Nephron (organoid): Measurements from ENCODE around the gene UFSP1.

Experiments
- H3K27ac Mint-ChIP-seq, 3 experiments: 2 replicates each; pipeline ENCODE4 v1.8.0; 2020; ENCODE audit warnings: mixed read lengths in 3 of 3, mild to moderate bottlenecking in 2 of 3, moderate library complexity in 1 of 3
- H3K27me3 Mint-ChIP-seq: 2 replicates; pipeline ENCODE4 v1.8.0; 2021; ENCODE audit warnings: low read depth, mild to moderate bottlenecking, moderate library complexity, mixed read lengths
- H3K36me3 Mint-ChIP-seq: 2 replicates; pipeline ENCODE4 v1.8.0; 2020; ENCODE audit warnings: low read depth, mixed read lengths
- H3K4me1 Mint-ChIP-seq: 2 replicates; pipeline ENCODE4 v1.8.0; 2020; ENCODE audit warnings: mixed read lengths
- H3K4me3 Mint-ChIP-seq, 3 experiments: 2 replicates each; pipeline ENCODE4 v1.8.0; 2020; ENCODE audit warnings: mild to moderate bottlenecking in 3 of 3, mixed read lengths in 3 of 3, moderate library complexity in 2 of 3
- H3K9me3 Mint-ChIP-seq: 2 replicates; pipeline ENCODE4 v1.8.0; 2020; ENCODE audit warnings: mixed read lengths
- TF ChIP-seq, protein P1 (sequence below), 3 experiments: fragments of 200-600 bp; sonication (generic); IDR thresholded peaks; one replicate each; pipeline ENCODE4 v1.5.0; 2021; ENCODE audit warnings: antibody characterized with exemption in 3 of 3; ENCODE audit not compliant: unreplicated experiment in 3 of 3

The UFSP1 gene

DNA sequence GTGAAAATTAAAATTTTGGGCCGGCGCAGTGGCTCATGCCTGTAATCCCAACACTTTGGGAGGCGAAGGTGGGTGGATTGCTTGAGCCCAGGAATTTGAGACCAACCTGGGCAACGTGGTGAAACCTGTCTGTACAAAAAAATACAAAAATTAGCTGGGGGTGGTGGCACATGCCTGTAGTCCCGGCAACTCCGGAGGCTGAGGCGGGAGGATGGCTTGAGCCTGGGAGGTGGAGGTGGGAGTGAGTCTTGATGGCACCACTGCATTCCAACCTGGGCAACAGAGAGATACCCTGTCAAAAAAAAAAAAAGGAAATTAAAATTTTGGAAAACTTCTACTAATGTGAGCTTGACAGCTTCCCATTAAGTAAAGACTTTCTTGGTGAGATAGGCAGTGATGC is 11.5 kb downstream of the UFSP1 start:
- TF ChIP-seq, protein P1, sequence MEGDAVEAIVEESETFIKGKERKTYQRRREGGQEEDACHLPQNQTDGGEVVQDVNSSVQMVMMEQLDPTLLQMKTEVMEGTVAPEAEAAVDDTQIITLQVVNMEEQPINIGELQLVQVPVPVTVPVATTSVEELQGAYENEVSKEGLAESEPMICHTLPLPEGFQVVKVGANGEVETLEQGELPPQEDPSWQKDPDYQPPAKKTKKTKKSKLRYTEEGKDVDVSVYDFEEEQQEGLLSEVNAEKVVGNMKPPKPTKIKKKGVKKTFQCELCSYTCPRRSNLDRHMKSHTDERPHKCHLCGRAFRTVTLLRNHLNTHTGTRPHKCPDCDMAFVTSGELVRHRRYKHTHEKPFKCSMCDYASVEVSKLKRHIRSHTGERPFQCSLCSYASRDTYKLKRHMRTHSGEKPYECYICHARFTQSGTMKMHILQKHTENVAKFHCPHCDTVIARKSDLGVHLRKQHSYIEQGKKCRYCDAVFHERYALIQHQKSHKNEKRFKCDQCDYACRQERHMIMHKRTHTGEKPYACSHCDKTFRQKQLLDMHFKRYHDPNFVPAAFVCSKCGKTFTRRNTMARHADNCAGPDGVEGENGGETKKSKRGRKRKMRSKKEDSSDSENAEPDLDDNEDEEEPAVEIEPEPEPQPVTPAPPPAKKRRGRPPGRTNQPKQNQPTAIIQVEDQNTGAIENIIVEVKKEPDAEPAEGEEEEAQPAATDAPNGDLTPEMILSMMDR (IDR thresholded peaks at IDR 0.05; ENCODE audit: unreplicated experiment in 3 of 3): no peak
- H3K36me3 Mint-ChIP-seq: peaks cover 85% of the 10 kb centered on the region
- H3K27ac Mint-ChIP-seq: peak overlapping the region in 1 of 3 experiments; percentile 31
- no peaks in the 10 kb centered on the region for H3K27me3 Mint-ChIP-seq
- H3K9me3 Mint-ChIP-seq: no peaks in the 10 kb centered on the region
- peaks cover 48% of the 10 kb centered on the region for H3K4me1 Mint-ChIP-seq
- peak overlapping the region in 2 of 3 experiments; percentile 18 to 65 for H3K4me3 Mint-ChIP-seq

DNA sequence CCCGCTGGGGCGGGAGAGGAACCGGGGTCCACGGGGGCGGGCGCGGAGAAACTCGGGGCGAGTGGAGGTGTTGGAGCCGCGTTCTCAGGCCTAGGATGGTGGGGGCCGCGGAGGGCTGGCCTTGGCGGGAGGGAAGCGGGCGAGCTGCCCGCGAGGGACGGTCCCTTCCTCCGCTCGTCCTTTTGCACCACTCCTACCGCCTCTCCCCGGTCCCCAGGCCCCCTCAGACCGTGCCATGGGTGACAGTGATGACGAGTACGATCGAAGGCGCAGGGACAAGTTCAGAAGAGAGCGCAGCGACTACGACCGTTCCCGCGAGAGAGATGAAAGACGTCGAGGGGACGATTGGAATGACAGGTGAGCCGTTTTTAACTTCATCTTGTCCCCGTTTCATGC is 14.2 kb downstream of the UFSP1 start:
- H3K4me1 Mint-ChIP-seq: peaks cover 47% of the 10 kb centered on the region

DNA sequence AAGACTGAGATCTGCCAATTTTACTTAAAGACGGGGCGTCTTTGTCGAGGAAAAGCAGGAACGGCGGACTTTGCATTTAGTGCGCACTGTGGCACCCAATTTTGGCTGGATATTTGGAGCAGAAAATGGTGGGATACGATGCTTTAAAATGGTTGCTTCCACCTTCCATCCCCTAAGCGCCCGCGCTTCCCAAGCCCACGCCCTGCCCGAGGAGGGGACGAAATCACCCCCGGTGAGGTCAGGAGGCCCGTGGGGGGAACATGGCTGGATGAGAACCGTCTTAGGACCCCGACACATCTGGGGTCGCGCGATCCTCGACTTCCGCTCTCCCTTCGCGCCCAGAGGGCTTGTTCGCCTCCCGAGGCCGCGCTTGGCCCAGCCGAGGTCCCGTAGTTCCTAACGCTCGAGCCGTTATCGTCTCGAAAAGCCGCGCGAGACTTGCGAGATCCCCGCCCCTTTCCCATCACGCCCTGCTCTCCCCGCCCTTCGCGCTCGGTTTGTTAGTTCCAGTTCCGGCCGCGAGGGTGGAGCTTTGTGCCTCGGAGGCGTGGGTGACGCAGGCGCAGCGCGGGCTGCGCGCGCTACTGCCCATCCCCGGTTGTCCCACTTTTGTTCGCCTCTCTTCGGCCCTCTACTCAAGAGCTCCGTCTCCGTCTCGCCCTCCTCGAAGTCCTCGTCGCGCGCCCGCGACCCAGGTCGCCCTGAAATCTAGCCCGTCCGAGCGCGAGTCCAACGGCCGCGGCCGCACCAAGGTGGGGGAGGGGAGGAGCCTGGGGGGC is 14.7 kb downstream of the UFSP1 start, which contains the start of gene SRRT:
SRRT (plus strand) TSS at position 527 of the 779 bp plus-strand sequence. CDS start 488 bp downstream, outside the sequence.
- TF ChIP-seq, protein P1 (IDR thresholded peaks at IDR 0.05; ENCODE audit: unreplicated experiment in 3 of 3): peak; percentile 45 to 53 (median 49)
- peaks cover 73% of the 10 kb centered on the region for H3K36me3 Mint-ChIP-seq
- no peaks in the 10 kb centered on the region for H3K27me3 Mint-ChIP-seq
- peaks cover 44% of the 10 kb centered on the region for H3K4me1 Mint-ChIP-seq
- no peaks in the 10 kb centered on the region for H3K9me3 Mint-ChIP-seq
- H3K27ac Mint-ChIP-seq: peak within 1 kb of the TSS; percentile 99 to 100 (median 99)
- H3K4me3 Mint-ChIP-seq: peak within 1 kb of the TSS; percentile 97 to 99 (median 99)

More for the DNA sequence above, 14.2 kb downstream of the UFSP1 start:
- Mint-ChIP-seq H3K9me3 (no peaks in the 10 kb centered on the region), H3K36me3 (peaks cover 77% of the 10 kb centered on the region), H3K27ac (peak overlapping the region; percentile 99 to 100 (median 99)), H3K27me3 (no peaks in the 10 kb centered on the region), H3K4me3 (peak overlapping the region; percentile 97 to 99 (median 99))
- TF ChIP-seq, protein P1 (IDR thresholded peaks at IDR 0.05; ENCODE audit: unreplicated experiment in 3 of 3): no peak

DNA sequence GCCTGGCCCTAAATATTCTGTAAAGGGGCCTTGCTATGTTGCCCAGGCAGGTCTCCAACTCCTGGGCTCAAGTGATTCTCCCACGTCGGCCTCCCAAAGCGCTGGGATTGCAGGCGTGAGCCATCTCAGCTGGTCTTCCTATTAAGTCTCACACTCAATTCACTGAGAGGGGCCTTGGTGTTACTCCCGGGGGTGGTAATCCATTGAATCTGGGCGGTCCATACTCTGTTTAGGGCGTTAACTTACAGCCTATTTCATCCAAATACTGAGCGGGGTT is 15.3 kb downstream of the UFSP1 start:
- TF ChIP-seq, protein P1 (IDR thresholded peaks at IDR 0.05; ENCODE audit: unreplicated experiment in 3 of 3): no peak
- H3K9me3 Mint-ChIP-seq: no peaks in the 10 kb centered on the region
- H3K4me1 Mint-ChIP-seq: peaks cover 41% of the 10 kb centered on the region
- peak overlapping the region; percentile 99 to 100 (median 99) for H3K27ac Mint-ChIP-seq
- H3K4me3 Mint-ChIP-seq: peak overlapping the region; percentile 97 to 99 (median 99)
- H3K36me3 Mint-ChIP-seq: peaks cover 67% of the 10 kb centered on the region
- no peaks in the 10 kb centered on the region for H3K27me3 Mint-ChIP-seq

DNA sequence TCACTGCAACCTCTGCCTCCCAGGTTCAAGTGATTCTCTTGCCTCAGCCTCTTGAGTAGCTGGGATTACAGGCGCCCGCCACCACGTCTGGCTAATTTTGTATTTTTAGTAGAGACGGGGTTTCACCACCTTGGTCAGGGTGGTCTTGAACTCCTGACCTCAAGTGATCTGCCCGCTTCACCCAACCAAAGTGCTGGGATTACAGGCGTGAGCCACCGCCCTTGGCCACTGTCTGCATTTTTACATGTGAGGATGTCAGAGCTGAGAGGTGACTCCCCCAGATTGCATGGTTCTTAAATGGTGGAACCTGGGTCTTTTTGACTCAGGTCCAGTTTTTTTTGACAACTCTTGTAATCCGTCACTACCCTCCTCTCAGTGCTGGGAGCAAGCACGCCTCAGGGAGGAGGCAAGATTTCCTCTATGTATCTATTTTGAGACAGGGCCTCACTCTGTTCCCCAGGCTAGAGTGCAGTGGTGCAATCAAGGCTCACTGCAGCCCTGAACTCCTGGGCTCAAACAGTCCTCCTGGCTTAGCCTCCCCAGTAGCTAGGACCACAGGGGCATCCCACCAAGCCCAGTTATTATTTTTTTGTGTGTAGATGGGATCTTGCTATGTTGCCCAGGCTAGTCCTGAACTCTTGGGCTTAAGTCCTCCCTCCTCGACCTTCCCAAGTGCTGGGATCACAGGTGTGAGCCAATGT is 15.8 kb downstream of the UFSP1 start:
- Mint-ChIP-seq H3K27ac (peak overlapping the region; percentile 99 to 100 (median 99)), H3K9me3 (no peaks in the 10 kb centered on the region), H3K36me3 (peaks cover 62% of the 10 kb centered on the region), H3K4me1 (peaks cover 38% of the 10 kb centered on the region), H3K27me3 (no peaks in the 10 kb centered on the region), H3K4me3 (peak overlapping the region; percentile 97 to 99 (median 99))
- TF ChIP-seq, protein P1 (IDR thresholded peaks at IDR 0.05; ENCODE audit: unreplicated experiment in 3 of 3): no peak
